ENCODE data around the gene TUT1.

- TF ChIP-seq EZH2phosphoT487 (IDR thresholded peaks at IDR 0.05; ENCODE audit: insufficient read depth, low read depth) (no peak), EZH2 (IDR thresholded peaks at IDR 0.05; ENCODE audit: insufficient read depth, poor library complexity, severe bottlenecking) (no peak)
Observed at GRCh38 chr11:62546244-62546928, 44.9 kb downstream of the TUT1 start, which contains the start of gene AHNAK.

Measured in GM23248 (cell line).